Kidney (tissue), 14 donors: ENCODE data around the gene BORCS8. TPM values are rescaled to one million over a fixed set of nuclear protein-coding genes. Genes with fewer than 3 reads are reported as not detected.

ENCODE experiments used
- DNase-seq, 5 donors: peaks; one replicate each; pipeline ENCODE4 v3.0.0-alpha.2; 2013 to 2020
- FAIRE-seq: peaks from 2 replicates; lab custom pipeline; 2012; peaks lifted over from hg19 to GRCh38; lab: Jason Lieb, UNC
- H3K27ac ChIP-seq, 2 donors: one replicate each; pipeline ENCODE4 v1.7.0; 2013; ENCODE audit warnings: low read depth in 2 of 2, low read length in 2 of 2, inconsistent platforms in 1 of 2
- H3K27me3 ChIP-seq: one replicate; pipeline ENCODE4 v1.7.1; 2013; ENCODE audit warnings: low read length, inconsistent platforms; ENCODE audit not compliant: control insufficient read depth, insufficient read depth
- H3K36me3 ChIP-seq, 3 donors: one replicate each; pipeline versions ENCODE4 v1.7.0 to v1.7.1; 2013; ENCODE audit warnings: low read length in 3 of 3, control low read depth in 1 of 3, inconsistent platforms in 1 of 3; ENCODE audit not compliant: insufficient read depth in 3 of 3, control insufficient read depth in 2 of 3
- H3K4me1 ChIP-seq, 3 donors: one replicate each; pipeline versions ENCODE4 v1.7.0 to v1.7.1; 2013; ENCODE audit warnings: low read length in 3 of 3, inconsistent platforms in 1 of 3, low read depth in 1 of 3; ENCODE audit not compliant: control insufficient read depth in 2 of 3, insufficient read depth in 2 of 3
- H3K4me3 ChIP-seq, 3 donors: one replicate each; pipeline versions ENCODE4 v1.7.0 to v1.8.1; 2013; ENCODE audit warnings: low read length in 3 of 3, control low read depth in 1 of 3, inconsistent platforms in 1 of 3
- H3K9ac ChIP-seq, 3 donors: one replicate each; pipeline versions ENCODE4 v1.7.0 to v1.7.1; 2013; ENCODE audit warnings: low read length in 3 of 3, control low read depth in 1 of 3, inconsistent platforms in 1 of 3
- H3K9me3 ChIP-seq, 3 donors: one replicate each; pipeline versions ENCODE4 v1.7.0 to v1.7.1; 2013; ENCODE audit warnings: low read length in 3 of 3, control low read depth in 1 of 3, inconsistent platforms in 1 of 3; ENCODE audit not compliant: control insufficient read depth in 2 of 3, insufficient read depth in 1 of 3
- CTCF ChIP-seq: IDR thresholded peaks from 3 replicates; pipeline ENCODE4 v1.5.1; 2012; ENCODE audit warnings: mild to moderate bottlenecking, moderate library complexity, borderline replicate concordance; ENCODE audit not compliant: insufficient read depth; ENCODE audit errors: extremely low read depth
- intact Hi-C: fragments of 100-400 bp; cut with DNase I; formaldehyde crosslinking; loops from one replicate; pipeline ENCODE4 v1.11.1; 2022
- polyA plus RNA-seq: library from polyadenylated mRNA; stranded (reverse); fragments of 350-450 nt; fragmentation: Illumina TruSeq; extraction: RNeasy Lipid Tissue Mini Kit (QIAGEN cat#74804); gene quantifications from one replicate; pipeline ENCODE4 v1.2.3, GENCODE V29; 2014; ENCODE audit warnings: low read depth, low replicate concordance; ENCODE audit not compliant: insufficient read depth
- total RNA-seq: library from RNA; stranded (reverse); fragmentation: NEBNext Ultra II Directional; extraction: Animal tissue kit (Norgen Biotek cat#: 25700); gene quantifications from one replicate; pipeline ENCODE4 v1.2.1, GENCODE V29; 2021
- donor health status: control.
- donor health status: control.
- donor health status: control.
- donor health status: control.
- donor health status: control.
- donor health status: DM: yes; HTN: yes; CAD: no.
- donor health status: Normal renal cell carcinoma (clear cell type).

The BORCS8 gene
- total and polyA plus RNA-seq, 2 donors from 2014 or later: 42.2 to 51.7 TPM

- no peak for FAIRE-seq
- TF ChIP-seq CTCF: no peak
- no peaks in the 10 kb centered on the region for H3K36me3 ChIP-seq
- H3K27ac ChIP-seq: no peak overlapping the region
- no peak for DNase-seq
- peaks cover 12% of the 10 kb centered on the region for H3K27me3 ChIP-seq
- H3K4me1 ChIP-seq: no peaks in the 10 kb centered on the region
- no peak overlapping the region for H3K4me3 ChIP-seq
- no peak overlapping the region for H3K9ac ChIP-seq
- no peaks in the 10 kb centered on the region for H3K9me3 ChIP-seq
- intact Hi-C loops: no loop called here
Measured at GRCh38 chr19:19215792-19216191, 23.8 kb upstream of the BORCS8 start.

- no peak overlapping the region for H3K27ac ChIP-seq
- H3K36me3 ChIP-seq: no peaks in the 10 kb centered on the region
- no peak overlapping the region for H3K9ac ChIP-seq
- peaks cover 12% of the 10 kb centered on the region for H3K27me3 ChIP-seq
- H3K9me3 ChIP-seq: no peaks in the 10 kb centered on the region
- intact Hi-C loops: no loop called here
- no peaks in the 10 kb centered on the region for H3K4me1 ChIP-seq
- DNase-seq (peak in 4 of 5 donors; percentile 80 to 91 (median 88)), FAIRE-seq (no peak)
- H3K4me3 ChIP-seq: no peak overlapping the region
- no peak for TF ChIP-seq CTCF
Measured at GRCh38 chr19:19214892-19215291, 22.9 kb upstream of the BORCS8 start.

- Histone ChIP-seq H3K9ac (no peak overlapping the region), H3K4me3 (no peak overlapping the region), H3K9me3 (no peaks in the 10 kb centered on the region), H3K4me1 (no peaks in the 10 kb centered on the region), H3K27me3 (peaks cover 14% of the 10 kb centered on the region), H3K27ac (no peak overlapping the region), H3K36me3 (no peaks in the 10 kb centered on the region)
- TF ChIP-seq CTCF: no peak
- intact Hi-C loops: no loop called here
- DNase-seq (no peak), FAIRE-seq (no peak)
Measured at GRCh38 chr19:19214159-19214490, 22.2 kb upstream of the BORCS8 start.
